ENCODE results near the gene ELOVL7.

Gene ELOVL7

GRCh38 chr5:60809891-60810425, 34.1 kb downstream of the ELOVL7 start:
- TF ChIP-seq SIN3A (IDR thresholded peaks at IDR 0.05; ENCODE audit: borderline replicate concordance, insufficient read depth, low read length) (no peak), REST (IDR thresholded peaks at IDR 0.05; ENCODE audit: insufficient read depth in 1 of 2, low read depth in 2 of 2, low read length in 2 of 2) (no peak), TAF1 (IDR thresholded peaks at IDR 0.05; ENCODE audit: borderline replicate concordance, insufficient read depth, low read length) (no peak), POLR2AphosphoS5 (IDR thresholded peaks at IDR 0.05; ENCODE audit: low read depth, low read length) (no peak), FOXP2 (optimal IDR thresholded peaks at IDR 0.05; ENCODE audit: borderline replicate concordance, extremely low read depth, extremely low read length, insufficient read depth) (no peak)

GRCh38 chr5:60806591-60807243, 37.4 kb downstream of the ELOVL7 start:
- TF ChIP-seq POLR2AphosphoS5 (IDR thresholded peaks at IDR 0.05; ENCODE audit: low read depth, low read length), result no peak

- TF ChIP-seq SIN3A (IDR thresholded peaks at IDR 0.05; ENCODE audit: borderline replicate concordance, insufficient read depth, low read length), result no peak
- no peak for TF ChIP-seq POLR2AphosphoS5 (IDR thresholded peaks at IDR 0.05; ENCODE audit: low read depth, low read length)
- no peak for TF ChIP-seq TAF1 (IDR thresholded peaks at IDR 0.05; ENCODE audit: borderline replicate concordance, insufficient read depth, low read length)
- TF ChIP-seq REST (IDR thresholded peaks at IDR 0.05; ENCODE audit: insufficient read depth in 1 of 2, low read depth in 2 of 2, low read length in 2 of 2), result no peak
- no peak for TF ChIP-seq FOXP2 (optimal IDR thresholded peaks at IDR 0.05; ENCODE audit: borderline replicate concordance, extremely low read depth, extremely low read length, insufficient read depth)
Measured at GRCh38 chr5:60805463-60805862, 38.6 kb downstream of the ELOVL7 start.

- TF ChIP-seq SIN3A (IDR thresholded peaks at IDR 0.05; ENCODE audit: borderline replicate concordance, insufficient read depth, low read length), result no peak
- no peak for TF ChIP-seq FOXP2 (optimal IDR thresholded peaks at IDR 0.05; ENCODE audit: borderline replicate concordance, extremely low read depth, extremely low read length, insufficient read depth)
- TF ChIP-seq TAF1 (IDR thresholded peaks at IDR 0.05; ENCODE audit: borderline replicate concordance, insufficient read depth, low read length), result no peak
- TF ChIP-seq POLR2AphosphoS5 (IDR thresholded peaks at IDR 0.05; ENCODE audit: low read depth, low read length), result no peak
- TF ChIP-seq REST (IDR thresholded peaks at IDR 0.05; ENCODE audit: insufficient read depth in 1 of 2, low read depth in 2 of 2, low read length in 2 of 2), result no peak
Measured at GRCh38 chr5:60803712-60804111, 40.4 kb downstream of the ELOVL7 start.

GRCh38 chr5:60802986-60803385, 41.1 kb downstream of the ELOVL7 start:
- TF ChIP-seq FOXP2 (optimal IDR thresholded peaks at IDR 0.05; ENCODE audit: borderline replicate concordance, extremely low read depth, extremely low read length, insufficient read depth), result no peak
- no peak for TF ChIP-seq POLR2AphosphoS5 (IDR thresholded peaks at IDR 0.05; ENCODE audit: low read depth, low read length)
- no peak for TF ChIP-seq REST (IDR thresholded peaks at IDR 0.05; ENCODE audit: insufficient read depth in 1 of 2, low read depth in 2 of 2, low read length in 2 of 2)
- TF ChIP-seq TAF1 (IDR thresholded peaks at IDR 0.05; ENCODE audit: borderline replicate concordance, insufficient read depth, low read length), result no peak
- no peak for TF ChIP-seq SIN3A (IDR thresholded peaks at IDR 0.05; ENCODE audit: borderline replicate concordance, insufficient read depth, low read length)
